HG03103 (cell line): Measurements from ENCODE around the gene PRR19.
"Not testable (repeated sequence)": the region's sequence is repeated elsewhere in the genome, so short reads cannot be mapped to it uniquely, and the experiment has no call there.

Source experiments
- ATAC-seq: cut with Tn5 transposase; IDR thresholded peaks from one replicate; pipeline ENCODE4 v1.9.1; 2021; ENCODE audit warnings: low read depth; ENCODE audit not compliant: unreplicated experiment

PRR19 gene, protein sequence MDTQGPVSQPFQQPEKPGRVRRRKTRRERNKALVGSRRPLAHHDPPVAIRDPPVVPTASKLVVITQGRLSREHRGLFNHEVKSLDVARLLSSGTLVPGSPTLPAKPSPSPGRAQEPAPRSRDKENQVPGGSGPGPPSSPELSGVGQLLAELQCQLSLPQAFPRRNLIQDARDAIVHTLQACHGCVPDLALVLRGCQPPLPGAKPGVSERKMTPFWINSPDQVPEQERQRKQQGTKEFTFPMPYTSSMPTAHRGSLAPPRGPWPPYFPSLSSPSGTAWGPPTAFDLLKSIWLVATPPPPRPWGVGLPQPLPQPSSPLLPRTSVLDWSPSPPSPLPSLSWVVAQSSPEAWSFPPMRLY

DNA sequence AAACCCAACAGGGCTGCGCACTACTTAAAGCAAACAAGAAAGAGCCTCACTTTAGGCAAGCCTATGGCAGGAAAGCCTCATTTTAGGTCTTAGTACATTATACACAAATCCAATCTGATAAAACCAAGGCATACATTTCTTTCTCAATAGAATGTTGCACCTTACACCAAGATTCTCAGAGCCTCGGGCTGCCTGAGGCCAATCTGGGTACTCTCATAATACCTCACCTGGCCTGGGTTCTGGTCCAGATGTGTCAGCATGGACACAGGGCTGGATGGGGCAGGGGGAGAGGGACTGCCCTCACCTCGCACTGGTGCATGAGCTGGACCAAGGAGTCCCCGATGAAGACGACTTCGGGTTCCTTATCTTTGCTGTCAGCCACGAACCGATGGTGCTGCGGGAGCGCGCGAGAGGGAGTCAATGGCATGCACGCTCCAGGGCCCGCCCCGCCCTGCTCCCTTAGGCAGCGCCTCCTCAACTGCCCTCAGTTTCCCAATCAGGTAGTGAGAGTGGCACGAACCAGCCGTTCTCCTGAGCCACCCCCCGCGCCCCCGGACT lies at the start of gene PRR19:
TSS of gene PRR19 (plus strand) at position 487 of the 558 bp plus-strand sequence. CDS start 7,453 bp downstream, outside the sequence.
- ATAC-seq: no peak

DNA sequence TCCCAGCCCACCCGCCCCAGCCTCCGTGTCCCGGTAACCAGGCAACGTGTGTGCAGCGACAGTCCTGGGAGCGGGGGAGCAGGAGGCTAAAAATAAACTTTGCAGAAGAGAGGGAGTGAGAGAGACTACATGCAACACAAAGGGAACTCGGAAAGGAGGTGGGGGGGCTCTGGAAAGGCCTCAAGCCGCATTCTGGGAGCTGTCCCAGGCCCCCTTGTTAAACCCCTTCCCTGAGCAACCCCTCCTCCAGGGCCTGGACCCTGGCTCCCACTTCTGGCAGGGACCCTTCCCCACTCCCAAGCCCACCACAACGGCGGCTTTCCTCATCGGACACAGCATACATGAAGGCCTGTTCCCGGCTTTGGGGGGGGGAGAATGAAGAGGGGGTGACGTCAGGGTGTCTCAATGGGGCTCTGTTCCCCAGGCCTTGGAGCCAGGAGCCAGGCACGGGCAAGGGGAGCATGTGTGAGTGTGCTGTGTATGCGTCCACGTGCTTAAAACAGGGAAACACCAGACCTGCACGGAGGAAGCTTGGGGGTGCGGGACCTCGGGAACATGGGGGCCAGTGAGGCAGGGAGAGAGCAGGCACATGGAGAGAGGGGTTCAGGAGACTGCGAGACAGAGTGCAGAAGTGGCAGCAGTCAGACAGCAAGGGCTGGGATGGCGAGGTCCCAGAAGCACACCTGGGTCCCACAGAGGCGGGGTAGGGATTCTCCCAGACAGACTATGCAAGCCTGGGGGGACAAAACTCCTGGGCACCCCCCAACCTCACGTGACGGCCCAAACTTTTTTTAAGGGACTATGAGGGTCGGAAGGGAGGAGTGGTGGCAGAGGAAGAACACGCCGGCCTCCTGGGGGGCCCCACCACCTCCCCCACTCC lies 49.3 kb upstream of the PRR19 start:
- no peak for ATAC-seq

DNA sequence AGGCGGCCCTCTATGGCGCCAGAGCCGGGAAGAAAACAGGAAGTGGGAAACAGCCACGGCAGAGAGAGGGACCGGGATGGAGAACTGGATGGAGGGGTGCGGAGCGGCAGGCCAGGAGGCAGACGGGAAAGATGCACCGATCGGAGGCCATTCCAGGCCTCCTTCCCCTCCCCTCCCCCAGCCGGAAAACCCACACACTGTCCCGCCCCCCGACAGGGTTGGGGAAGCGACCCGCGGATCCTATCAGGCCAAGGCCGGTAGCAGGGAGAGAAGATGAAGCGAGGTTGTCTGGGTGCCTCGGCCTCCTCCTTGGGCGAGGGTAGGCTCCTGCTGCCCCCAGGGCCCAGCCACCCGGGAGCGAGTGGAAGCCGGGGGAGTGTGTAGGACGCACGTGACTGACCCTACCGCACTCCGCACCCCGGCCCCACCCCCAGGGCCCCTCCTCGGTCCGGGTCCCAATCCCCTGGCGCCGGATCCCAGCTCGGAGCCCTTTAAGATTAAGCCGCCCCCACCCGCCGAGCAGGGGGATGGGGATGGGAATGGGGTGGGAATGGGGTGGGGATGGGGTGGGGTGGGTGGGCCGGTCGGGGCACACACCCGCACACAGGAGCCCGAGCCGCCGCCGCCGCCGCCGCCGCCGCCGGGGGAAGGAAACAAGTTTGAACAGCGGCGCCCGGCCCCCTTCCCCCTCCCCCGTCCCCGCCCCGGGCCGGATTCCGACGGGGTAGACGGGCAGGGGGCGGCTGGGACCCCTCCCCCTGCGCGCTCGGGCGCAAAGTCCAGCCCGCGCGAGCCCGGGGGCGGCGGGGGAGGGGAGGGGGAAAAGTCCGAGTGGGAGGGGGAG lies 48.5 kb upstream of the PRR19 start:
- no peak for ATAC-seq

DNA sequence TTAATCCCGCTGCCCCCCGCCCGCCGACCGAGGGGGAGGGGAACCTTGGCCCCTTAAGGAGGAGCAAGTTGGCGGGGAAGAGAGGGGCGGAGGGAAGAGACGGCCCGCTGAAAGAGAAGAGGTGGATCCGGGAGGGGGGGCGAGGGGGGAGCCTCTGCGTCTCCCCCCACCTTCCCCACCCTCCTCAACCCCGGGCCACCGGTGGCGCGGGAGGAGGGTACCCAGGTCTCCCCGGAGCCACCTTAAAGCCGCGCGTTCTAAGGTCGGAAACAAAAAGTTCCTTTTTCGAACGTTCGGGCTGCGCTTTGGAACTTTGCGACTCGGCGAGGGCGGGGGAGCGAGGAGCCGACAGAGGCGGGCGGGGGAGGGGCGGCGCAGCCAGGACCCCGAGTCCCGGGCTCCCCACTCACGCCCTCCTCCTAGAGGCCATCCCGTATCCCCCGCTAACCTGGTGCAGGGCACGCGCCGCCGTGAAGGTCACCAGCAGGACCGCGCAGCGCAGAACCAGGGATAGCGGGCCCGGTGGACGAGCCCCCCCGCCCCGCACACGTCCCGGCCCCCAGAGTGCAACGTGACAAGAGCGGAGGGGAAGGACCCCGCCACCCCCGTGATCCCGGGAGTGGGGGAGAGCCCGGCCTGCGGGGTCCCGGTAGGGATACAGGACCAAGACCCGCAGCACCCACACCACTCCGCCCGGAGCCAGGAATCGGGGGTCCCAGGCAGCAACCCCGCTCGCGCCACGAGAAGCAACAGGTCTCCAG lies 47.7 kb upstream of the PRR19 start:
- ATAC-seq: no peak

DNA sequence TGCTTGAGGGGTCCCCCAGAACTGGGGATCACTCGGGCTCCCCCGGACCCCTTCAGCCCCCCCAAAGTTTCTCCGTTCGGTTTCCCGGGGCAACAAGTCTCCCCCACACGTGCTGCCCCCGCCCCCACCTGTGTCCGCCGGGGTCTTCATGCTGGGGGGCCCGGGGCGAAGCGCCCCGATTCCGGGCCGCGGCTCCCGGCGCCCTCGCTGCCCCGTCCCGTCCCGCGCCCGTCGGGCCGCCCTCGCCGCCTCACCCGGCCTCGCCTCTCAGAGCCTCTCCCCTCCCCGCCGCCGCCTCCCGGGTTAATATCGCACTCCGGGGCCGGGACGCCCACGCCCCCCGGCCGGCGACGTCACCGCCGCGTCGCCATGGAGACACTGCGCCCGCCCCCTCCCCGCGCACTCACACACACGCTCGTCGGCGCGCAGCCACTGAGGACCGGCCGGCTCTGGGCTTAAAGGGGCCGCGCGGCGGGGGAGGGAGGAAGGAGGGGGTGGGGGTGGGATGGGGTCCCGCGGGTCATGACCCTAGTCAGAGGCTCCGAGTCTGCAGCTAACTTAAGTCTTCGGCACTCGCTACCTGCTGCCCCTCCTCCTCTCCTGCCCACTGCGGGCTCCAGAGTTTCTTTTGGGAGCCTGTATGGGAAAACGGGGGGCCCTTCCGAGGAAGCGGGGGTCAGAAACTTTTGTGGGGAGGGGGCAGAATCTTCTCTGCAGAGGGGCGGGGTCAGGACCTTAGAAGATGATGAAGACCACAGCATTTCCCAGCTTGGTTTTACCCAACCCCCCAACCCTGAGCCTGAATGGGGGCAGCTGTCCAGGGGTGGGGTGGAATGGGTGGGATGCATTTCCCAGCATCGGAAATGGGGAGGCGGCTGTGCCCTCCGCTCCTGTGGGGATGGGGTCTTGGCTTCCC lies 46.8 kb upstream of the PRR19 start, which contains the start of gene ERF:
TSS of gene ERF (minus strand) at position 279 of the 916 bp plus-strand sequence. CDS start at position 150, 129 bp downstream.
- peak; percentile 39 for ATAC-seq

DNA sequence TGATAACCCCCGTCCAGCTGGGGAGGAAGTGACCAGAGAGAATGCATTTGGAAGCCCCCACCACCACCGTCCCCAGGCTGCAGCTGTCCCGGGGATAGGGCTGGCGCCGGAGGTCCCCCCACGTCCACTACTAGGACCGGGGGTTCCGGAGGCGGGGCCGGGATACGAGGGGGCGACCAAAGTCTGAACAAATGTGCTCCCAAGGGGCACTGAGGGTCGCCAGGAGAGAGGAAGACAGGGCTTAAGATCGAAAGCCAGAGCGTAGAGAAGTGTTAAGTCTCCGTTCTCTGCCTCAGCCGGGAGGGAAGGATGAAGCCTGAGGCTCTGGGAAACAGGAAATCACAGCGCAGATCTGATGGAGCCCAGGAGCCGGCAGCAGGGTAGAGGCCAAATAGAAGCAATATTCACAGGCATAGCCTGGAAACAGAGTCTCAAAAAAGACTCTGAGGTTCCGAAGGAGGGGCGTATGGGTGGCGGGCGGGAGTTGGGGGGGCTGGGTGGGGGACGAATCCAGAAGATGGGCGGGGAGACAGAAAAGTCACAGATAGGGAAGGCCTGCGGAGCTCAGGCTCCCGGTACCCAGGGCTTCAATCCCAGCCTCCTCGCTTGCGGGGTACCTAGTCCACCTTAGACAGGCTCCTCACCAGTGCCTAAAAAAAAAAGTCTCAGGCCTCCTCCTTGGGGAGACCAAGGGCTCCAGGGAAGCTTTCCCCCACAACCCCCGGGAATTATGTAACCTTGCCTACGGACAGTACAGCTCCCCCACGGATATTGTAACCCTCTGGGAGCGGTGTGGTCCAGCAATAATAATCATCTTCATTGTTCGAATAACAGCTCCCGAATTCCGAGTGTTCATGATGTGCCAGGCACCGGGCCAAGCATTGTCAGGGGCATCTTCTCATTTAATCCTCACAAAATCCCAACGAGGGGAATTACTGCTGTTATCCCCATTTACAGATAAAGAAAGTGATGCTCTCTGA lies 45.9 kb upstream of the PRR19 start:
- ATAC-seq: no peak

DNA sequence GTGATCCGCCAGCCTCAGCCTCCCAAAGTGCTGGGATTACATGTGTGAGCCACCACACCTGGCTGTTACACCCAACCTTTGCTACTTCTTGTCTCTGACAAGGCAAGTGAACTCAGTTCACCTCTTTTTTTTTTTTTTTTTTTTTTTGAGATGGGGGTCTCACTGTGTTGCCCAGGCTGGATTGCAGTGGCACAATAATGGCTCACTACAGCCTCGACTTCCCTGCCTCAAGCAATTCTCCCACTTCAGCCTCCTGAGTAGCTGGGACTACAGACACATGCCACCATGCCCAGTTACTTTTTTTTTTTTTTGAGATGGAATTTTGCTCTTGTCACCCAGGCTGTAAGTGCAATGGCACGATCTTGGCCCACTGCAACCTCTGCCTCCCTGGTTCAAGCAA lies 44.1 kb upstream of the PRR19 start:
- not testable (repeated sequence) for ATAC-seq

DNA sequence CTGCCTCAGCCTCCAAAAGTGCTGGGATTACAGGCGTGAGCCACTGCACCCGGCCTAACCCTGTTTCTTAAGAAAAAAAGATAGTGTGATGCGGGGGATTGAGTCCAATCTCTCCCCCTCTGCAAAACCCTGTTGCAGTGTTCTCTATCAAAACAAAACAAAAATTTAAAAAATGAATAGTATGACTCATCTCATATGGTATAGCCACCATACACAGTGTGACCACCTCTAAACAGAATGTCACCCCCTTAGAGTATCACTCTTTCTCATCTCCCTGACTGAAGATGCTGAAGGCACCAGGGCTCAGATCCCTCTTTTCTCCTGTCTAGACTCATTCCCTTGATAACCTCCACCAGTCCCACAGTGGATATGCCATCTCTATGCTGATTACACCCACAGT lies 40.2 kb upstream of the PRR19 start:
- no peak for ATAC-seq

DNA sequence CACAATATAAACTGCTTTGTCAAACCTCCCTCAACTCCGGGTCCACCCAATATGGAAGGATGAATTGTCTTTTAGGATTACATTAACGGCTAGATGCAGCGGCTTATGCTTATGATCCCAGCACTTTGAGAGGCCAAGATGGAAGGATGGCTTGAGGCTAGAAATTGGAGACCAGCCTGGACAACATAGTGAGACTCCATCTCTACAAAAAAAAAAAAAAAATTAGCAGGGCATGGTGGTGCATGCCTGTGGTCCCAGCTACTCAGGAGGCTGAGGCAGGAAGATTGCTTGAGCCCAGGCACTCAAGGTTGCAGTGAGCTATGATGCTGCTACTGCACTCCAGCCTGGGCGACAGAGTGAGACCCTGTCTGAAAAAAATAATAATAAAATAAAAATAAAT lies 35.8 kb upstream of the PRR19 start:
- ATAC-seq: not testable (repeated sequence)

DNA sequence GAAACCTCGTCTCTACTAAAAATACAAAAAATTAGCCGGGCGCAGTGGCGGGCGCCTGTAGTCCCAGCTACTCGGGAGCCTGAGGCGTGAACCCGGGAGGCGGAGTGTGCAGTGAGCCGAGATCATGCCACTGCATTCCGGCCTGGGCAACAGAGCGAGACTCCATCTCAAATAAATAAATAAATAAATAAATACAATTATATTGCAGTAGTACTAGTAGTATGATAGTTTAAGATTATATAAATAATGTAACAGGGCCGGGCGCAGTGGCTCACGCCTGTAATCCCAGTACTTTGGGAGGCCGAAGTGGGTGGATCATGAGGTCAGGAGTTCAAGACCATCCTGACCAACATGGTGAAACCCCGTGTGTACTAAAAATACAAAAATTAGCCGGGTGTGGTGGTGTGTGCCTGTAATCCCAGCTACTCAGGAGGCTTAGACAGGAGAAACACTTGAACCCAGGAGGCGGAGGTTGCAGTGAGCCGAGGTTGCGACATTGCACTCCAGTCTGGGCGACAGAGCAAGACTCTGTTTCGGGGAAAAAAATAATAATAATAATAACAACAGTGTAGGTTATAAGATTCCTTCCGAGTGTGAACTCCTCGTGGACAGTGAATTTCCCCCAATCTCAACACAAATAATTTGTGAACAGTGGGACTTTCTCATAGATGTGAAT lies 34.9 kb upstream of the PRR19 start:
- not testable (repeated sequence) for ATAC-seq

DNA sequence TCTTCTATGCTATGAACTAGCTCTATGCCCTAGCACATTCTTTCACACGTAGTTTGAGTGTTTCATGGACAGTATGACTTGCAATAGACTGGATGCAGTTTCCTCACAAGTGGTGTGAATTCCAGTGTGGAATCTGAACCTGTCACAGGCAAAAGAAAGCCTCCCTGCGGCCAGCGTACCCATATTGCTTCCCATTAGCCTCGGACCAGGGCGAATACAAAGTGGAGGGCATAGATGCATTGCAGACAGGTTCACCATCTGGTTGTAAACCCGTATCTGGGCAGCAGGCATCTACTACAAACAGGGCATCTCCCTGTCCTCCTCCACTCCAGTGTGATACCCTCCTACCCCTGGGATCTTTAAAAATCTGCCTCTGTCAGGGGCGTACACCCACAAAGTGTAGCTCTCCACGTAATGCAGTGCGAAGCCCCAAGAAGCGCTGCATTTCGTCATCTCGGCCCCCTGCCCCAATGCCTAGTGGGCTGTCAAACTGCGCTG lies 34.2 kb upstream of the PRR19 start:
- no peak for ATAC-seq

DNA sequence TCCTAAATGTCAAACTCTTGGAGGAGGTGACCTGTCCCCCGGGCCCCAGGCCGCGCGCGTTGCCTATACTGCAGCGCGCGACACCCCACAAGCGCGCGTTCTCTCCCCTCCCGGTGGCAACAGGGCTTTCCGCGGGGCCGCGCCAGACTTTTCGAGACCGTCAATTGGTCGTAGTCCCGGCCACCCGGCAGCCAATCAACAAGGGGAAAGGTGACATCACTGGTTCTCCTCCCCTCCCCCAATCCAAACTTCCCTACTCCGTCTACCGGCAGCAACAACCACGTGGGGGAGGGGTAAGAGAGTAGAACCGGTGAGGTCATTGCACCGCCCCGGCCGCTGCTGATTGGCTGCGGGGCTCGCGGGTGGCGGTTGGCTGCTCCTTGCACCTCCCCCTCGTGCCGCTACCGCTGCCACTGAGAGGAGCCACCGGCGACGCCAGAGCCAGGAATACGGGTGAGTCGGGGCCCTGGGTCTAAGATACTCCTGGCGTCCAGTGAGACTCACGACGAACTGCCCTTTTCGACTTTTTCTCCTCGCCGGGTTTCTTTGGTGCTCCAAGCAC lies 33.7 kb upstream of the PRR19 start:
- ATAC-seq: peak; percentile 46

DNA sequence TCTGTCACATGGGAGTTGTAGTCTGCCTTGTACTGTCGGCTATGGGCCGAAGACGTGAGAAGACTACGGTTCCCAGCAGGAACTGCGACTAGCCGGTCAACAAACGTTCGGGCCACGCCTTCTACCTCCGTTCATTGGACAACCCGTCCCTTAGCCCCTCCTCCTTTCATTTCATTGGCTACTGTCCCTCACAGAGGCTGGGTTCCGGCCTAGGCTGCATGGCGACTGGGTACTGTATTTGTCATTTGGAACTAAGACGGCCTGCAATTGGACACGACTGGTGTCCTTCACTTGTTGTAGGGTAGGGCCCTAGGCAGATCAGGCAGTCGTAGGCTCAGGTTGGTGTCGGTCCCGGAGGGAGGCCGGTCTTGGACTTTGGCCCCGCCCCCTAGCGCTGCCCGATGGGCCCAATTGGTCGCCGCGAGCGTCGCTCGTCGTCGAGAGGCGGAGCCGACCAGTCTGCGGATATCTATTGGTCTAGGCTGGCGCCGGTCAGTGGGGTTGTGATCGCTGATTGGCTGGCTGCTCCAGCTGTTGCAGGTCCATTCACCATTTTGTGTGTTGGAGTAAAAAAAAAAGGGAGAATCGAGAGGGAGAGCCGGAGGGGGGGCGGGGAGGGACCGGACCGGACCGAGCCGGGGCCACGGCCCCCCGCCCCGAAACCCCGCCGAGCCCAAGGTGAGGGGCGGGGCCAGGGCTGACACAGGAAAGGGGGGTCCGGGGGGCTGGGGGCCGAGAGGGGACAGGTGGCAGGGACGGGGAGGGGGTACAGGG lies 33.0 kb upstream of the PRR19 start, which contains the start of gene CIC:
TSS of gene CIC (plus strand) at position 549 of the 774 bp plus-strand sequence. CDS start 2,532 bp downstream, outside the sequence.
- peak; percentile 69 for ATAC-seq

DNA sequence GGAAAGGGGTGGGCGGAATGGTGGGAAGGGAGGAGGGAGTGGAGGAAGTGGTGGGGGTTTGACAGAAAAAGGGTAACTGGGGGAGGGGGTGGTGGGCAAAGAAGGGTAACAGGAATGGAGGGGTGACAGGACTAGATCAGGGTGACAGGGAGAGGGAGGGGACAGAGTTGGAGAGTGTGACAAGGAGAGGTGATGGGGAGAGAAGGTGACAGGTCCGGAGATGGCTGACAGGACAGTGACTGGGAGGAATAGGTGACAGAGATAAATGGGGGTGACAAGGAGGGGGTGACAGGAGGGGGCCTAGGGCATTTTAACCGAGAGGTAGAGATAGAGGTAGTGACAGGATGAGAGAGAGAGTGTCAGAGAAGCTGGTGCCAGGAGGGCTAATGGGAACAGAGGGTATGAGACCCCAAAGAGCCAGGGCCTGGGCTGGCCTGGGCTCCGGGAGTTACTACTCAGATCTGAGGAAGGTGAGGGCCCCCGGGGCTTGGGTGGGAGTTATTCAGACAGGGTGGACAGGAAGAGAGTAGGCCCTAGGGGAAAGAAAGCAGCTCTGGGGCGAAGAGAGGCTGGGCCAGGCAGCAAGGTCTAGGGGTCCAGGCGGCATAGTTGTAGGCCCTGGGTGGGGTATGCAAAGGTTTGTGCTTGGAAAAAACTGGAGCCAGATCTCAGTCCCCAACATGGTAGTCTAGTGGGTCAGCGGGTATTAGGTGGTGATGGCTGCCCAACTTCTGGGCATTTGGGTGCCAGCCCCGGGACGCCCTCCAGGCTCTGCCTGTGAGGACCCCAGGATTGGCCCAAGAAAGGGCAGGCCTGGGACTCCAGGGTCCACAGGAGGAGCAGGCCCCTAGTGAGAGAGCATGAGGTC lies 32.2 kb upstream of the PRR19 start:
- ATAC-seq: no peak
